A673 (cell line): ENCODE results near the gene TTC28. TPM values are rescaled to one million over a fixed set of nuclear protein-coding genes. Genes with fewer than 3 reads are reported as not detected.

Source experiments
- BruUV-seq: library from RNA; stranded (reverse); fragments of 400-500 nt; replicated peaks from 2 replicates; lab custom pipeline; 2021; lab: Mats Ljungman, UMichigan
- CTCF ChIA-PET: fragments of 300-600 bp; sonication (Branson Sonifier 250); formaldehyde crosslinking; loops from one replicate; lab custom pipeline; 2022; ENCODE audit warnings: antibody characterized with exemption; lab: Charles Lee
- POLR2A ChIA-PET: fragments of 300-600 bp; sonication (Branson Sonifier 250); formaldehyde crosslinking; loops from one replicate; lab custom pipeline; 2022; ENCODE audit warnings: antibody characterized with exemption; ENCODE audit not compliant: low non-redundant PET; lab: Charles Lee
- DNase-seq: peaks from one replicate; pipeline ENCODE4 v3.0.0-alpha.2; 2015; ENCODE audit warnings: low spot score
- H3K27ac ChIP-seq: fragments of 200-600 bp; sonication (generic); 2 replicates; pipeline ENCODE4 v1.5.1; 2016; ENCODE audit warnings: mixed run types, low read depth, mild to moderate bottlenecking, mixed read lengths, antibody characterized with exemption, low read length; ENCODE audit not compliant: poor library complexity, severe bottlenecking
- H3K27me3 ChIP-seq: fragments of 200-600 bp; sonication (generic); replicated peaks from 2 replicates; pipeline ENCODE4 v1.6.1; 2017; ENCODE audit warnings: mixed run types, low read depth, mild to moderate bottlenecking, mixed read lengths, antibody characterized with exemption, low read length; ENCODE audit not compliant: insufficient read depth, poor library complexity
- H3K36me3 ChIP-seq: fragments of 200-600 bp; sonication (generic); 2 replicates; pipeline ENCODE4 v1.6.1; 2016; ENCODE audit warnings: mixed run types, mild to moderate bottlenecking, mixed read lengths, antibody characterized with exemption, low read length; ENCODE audit not compliant: insufficient read depth, poor library complexity, severe bottlenecking
- H3K4me1 ChIP-seq: fragments of 200-600 bp; sonication (generic); 2 replicates; pipeline ENCODE4 v1.6.1; 2017; ENCODE audit warnings: mixed run types, mild to moderate bottlenecking, mixed read lengths, antibody characterized with exemption, low read length; ENCODE audit not compliant: insufficient read depth, poor library complexity, severe bottlenecking
- H3K4me3 ChIP-seq: fragments of 200-600 bp; sonication (generic); 2 replicates; pipeline ENCODE4 v1.5.1; 2016; ENCODE audit warnings: low read depth, mixed run types, mild to moderate bottlenecking, mixed read lengths, low read length; ENCODE audit not compliant: poor library complexity, severe bottlenecking
- H3K9me3 ChIP-seq: fragments of 200-600 bp; sonication (generic); 2 replicates; pipeline ENCODE4 v1.6.1; 2016; ENCODE audit warnings: mixed run types, low read depth, mild to moderate bottlenecking, mixed read lengths, antibody characterized with exemption, low read length; ENCODE audit not compliant: poor library complexity, severe bottlenecking
- EZH2 ChIP-seq: fragments of 200-600 bp; sonication (generic); IDR thresholded peaks from 2 replicates; pipeline ENCODE4 v1.6.1; 2017; ENCODE audit warnings: borderline replicate concordance, low read depth, mild to moderate bottlenecking, mixed read lengths, antibody characterized with exemption, low read length; ENCODE audit not compliant: poor library complexity, severe bottlenecking
- intact Hi-C: fragments of 100-400 bp; cut with micrococcal nuclease; formaldehyde crosslinking; loops from one replicate; pipeline ENCODE4 v1.10.0; 2022; ENCODE audit not compliant: unreplicated experiment
- total RNA-seq: library from RNA; stranded (reverse); gene quantifications from 2 replicates; pipeline ENCODE4 v1.2.3, GENCODE V29; 2021
- TF ChIP-seq, protein P1 (sequence below): fragments of 300-800, 200-600 bp; sonication (generic); conservative IDR thresholded peaks from 2 replicates; pipeline ENCODE4 v1.5.1; 2017; ENCODE audit warnings: low read depth, mild to moderate bottlenecking, antibody characterized with exemption, low read length, moderate library complexity, mixed read lengths

TTC28 gene
- total RNA-seq, 1 experiment from 2014 or later = 48.7 TPM

DNA sequence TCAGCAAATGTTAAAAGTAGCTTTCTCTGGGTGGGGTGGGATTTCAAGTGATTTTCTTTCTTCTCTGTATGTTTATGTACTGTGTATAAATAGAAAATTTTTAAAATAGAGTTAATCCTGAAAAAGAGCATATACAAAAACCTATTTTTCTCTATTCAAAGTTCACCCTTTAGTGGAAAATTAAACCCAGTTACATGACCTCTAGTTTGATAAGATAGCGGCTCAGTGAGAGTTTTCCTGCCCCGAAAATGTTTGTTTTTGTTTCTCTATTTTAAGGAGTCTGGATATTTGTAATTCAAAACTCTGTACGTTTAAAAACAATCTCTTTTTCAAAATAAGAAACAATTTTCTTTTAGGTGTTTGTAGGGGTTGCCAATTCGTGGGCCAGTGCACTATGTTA, 718.5 kb downstream of the TTC28 start:
- H3K9me3 ChIP-seq = peaks cover 5% of the 10 kb centered on the region
- intact Hi-C loops = no loop called here
- H3K27ac ChIP-seq = no peak overlapping the region
- no TSS peak for BruUV-seq
- H3K36me3 ChIP-seq = no peaks in the 10 kb centered on the region
- H3K27me3 ChIP-seq = no peaks in the 10 kb centered on the region
- no peak for DNase-seq
- POLR2A ChIA-PET = no interaction called here
- no peak overlapping the region for H3K4me3 ChIP-seq
- peaks cover 26% of the 10 kb centered on the region for H3K4me1 ChIP-seq
- CTCF ChIA-PET = no interaction called here
- TF ChIP-seq, protein P1, sequence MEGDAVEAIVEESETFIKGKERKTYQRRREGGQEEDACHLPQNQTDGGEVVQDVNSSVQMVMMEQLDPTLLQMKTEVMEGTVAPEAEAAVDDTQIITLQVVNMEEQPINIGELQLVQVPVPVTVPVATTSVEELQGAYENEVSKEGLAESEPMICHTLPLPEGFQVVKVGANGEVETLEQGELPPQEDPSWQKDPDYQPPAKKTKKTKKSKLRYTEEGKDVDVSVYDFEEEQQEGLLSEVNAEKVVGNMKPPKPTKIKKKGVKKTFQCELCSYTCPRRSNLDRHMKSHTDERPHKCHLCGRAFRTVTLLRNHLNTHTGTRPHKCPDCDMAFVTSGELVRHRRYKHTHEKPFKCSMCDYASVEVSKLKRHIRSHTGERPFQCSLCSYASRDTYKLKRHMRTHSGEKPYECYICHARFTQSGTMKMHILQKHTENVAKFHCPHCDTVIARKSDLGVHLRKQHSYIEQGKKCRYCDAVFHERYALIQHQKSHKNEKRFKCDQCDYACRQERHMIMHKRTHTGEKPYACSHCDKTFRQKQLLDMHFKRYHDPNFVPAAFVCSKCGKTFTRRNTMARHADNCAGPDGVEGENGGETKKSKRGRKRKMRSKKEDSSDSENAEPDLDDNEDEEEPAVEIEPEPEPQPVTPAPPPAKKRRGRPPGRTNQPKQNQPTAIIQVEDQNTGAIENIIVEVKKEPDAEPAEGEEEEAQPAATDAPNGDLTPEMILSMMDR = no peak
- no peak for TF ChIP-seq EZH2

DNA sequence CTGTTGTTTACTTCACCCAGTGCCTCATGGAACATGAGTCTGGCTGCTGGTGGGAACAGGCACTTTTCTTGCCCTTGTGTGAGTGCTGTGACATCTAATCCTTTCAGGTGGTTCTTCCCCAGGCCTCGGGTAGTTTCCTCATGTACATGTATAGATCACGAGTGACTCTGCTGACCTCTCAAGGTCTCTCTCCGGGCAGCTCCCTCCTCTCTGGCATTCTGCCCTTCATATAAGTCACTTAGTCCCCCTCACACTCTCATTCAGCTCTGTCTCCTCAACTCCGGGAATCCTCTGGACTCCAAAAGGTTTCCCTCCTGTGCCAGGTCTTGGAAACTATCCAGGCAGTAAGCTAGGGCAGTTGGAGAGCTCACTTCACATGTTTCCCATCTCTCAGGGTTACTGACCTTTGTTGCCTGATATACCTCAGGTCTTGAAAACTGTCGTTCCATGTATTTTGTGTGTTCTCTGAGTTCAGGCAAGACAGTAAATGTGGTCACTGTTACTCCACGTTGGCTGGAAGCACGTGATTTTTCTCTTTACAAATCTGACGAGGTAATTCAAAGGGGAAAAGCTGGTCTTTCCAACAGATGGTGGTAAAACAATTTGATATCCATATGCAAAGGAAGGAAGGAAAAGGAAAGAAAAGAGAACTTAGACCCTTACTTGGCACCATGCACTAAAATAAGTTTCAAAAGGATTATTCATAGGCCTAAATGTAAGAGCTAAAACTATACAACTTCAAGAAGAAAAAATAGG, 720.1 kb downstream of the TTC28 start:
- DNase-seq = no peak
- Histone ChIP-seq H3K36me3 (no peaks in the 10 kb centered on the region), H3K4me1 (peaks cover 26% of the 10 kb centered on the region), H3K27ac (no peak overlapping the region), H3K4me3 (no peak overlapping the region), H3K9me3 (peaks cover 5% of the 10 kb centered on the region), H3K27me3 (no peaks in the 10 kb centered on the region)
- TF ChIP-seq, protein P1 = no peak
- TF ChIP-seq EZH2 = no peak
- intact Hi-C loops = no loop called here
- ChIA-PET POLR2A (interaction anchor here (0.6 to 0.7 kb wide), 2 partner anchors 34 to 149 kb away, joined by 3 read pairs; no protein-coding TSS in a partner anchor), CTCF (no interaction called here)
- no TSS peak for BruUV-seq

DNA sequence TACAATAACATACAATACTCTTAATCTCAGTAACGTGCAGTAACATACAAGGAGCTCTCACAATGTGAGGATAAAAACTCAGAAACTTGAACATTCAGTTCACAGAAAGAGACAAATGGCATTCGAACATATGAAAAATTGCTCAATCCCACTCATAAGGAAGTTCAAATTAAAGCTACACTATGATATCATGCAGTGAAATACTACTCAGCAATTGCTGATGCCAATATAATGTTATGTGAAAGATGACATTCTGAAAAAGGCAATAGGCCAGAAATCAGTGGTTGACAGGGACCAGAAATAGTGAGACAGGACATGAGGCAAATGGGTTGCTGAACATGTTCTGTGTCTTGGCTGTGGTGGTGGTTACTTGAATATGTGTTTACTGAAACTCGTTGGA, 726.9 kb downstream of the TTC28 start:
- peak; percentile 19 for DNase-seq
- Histone ChIP-seq H3K27ac (no peak overlapping the region), H3K36me3 (no peaks in the 10 kb centered on the region), H3K27me3 (no peaks in the 10 kb centered on the region), H3K4me1 (peaks cover 13% of the 10 kb centered on the region), H3K9me3 (peaks cover 5% of the 10 kb centered on the region), H3K4me3 (no peak overlapping the region)
- BruUV-seq = no TSS peak
- no peak for TF ChIP-seq EZH2
- TF ChIP-seq, protein P1 = no peak
- ChIA-PET POLR2A (no interaction called here), CTCF (interaction anchor here (0.6 kb wide), 1 partner anchor 1202 kb away, joined by 3 read pairs; no protein-coding TSS in a partner anchor)
- intact Hi-C loops = no loop called here
